GM12864 (cell line): ENCODE results near the gene HBZ.

Experiments
- DNase-seq: peaks from one replicate; pipeline ENCODE4 v3.0.0-alpha.2; 2011; ENCODE audit warnings: low read depth
- H3K4me3 ChIP-seq: 2 replicates; pipeline ENCODE4 v1.5.1; 2011; ENCODE audit warnings: mild to moderate bottlenecking, low read depth, low read length, control low read depth
- CTCF ChIP-seq: IDR thresholded peaks from 2 replicates; pipeline ENCODE4 v1.5.1; 2011; ENCODE audit warnings: low read depth, mild to moderate bottlenecking, moderate library complexity, low read length, control low read depth, inconsistent platforms; ENCODE audit errors: missing control alignments

The HBZ gene

GRCh38 chr16:180101-180675, 27.7 kb downstream of the HBZ start, which contains the start of gene HBQ1:
HBQ1 (plus strand) TSS chr16:180459; CDS start chr16:180487, 28 bp downstream.
- H3K4me3 ChIP-seq = peak within 1 kb of the TSS; percentile 15; the same call in 1 of the 2 replicates
- no peak for TF ChIP-seq CTCF
- DNase-seq = no peak

GRCh38 chr16:180681-181564, 28.5 kb downstream of the HBZ start:
- DNase-seq = no peak
- TF ChIP-seq CTCF = no peak
- peak overlapping the region; percentile 15; the same call in 1 of the 2 replicates for H3K4me3 ChIP-seq

GRCh38 chr16:181565-182021, 29.1 kb downstream of the HBZ start:
- peak; percentile 91 for TF ChIP-seq CTCF
- no peak for DNase-seq
- H3K4me3 ChIP-seq = no peak overlapping the region

GRCh38 chr16:183005-183404, 30.6 kb downstream of the HBZ start:
- H3K4me3 ChIP-seq = no peak overlapping the region
- no peak for TF ChIP-seq CTCF
- no peak for DNase-seq

- TF ChIP-seq CTCF = no peak
- H3K4me3 ChIP-seq = no peak overlapping the region
- DNase-seq = no peak
Observed at GRCh38 chr16:185213-185612, 32.8 kb downstream of the HBZ start.

GRCh38 chr16:185691-186090, 33.2 kb downstream of the HBZ start:
- TF ChIP-seq CTCF = no peak
- DNase-seq = no peak
- no peak overlapping the region for H3K4me3 ChIP-seq

- TF ChIP-seq CTCF = no peak
- no peak overlapping the region for H3K4me3 ChIP-seq
- DNase-seq = no peak
Observed at GRCh38 chr16:187330-187729, 34.9 kb downstream of the HBZ start.
